Glomerular visceral epithelial cell (primary cell): ENCODE data around the gene OR2T1.
"Not testable (repeated sequence)": the region's sequence is repeated elsewhere in the genome, so short reads cannot be mapped to it uniquely, and the experiment has no call there.

Source experiments
- DNase-seq: peaks from one replicate; pipeline ENCODE4 v3.0.0-alpha.2; 2016; ENCODE audit errors: extremely low spot score

OR2T1 gene

DNA sequence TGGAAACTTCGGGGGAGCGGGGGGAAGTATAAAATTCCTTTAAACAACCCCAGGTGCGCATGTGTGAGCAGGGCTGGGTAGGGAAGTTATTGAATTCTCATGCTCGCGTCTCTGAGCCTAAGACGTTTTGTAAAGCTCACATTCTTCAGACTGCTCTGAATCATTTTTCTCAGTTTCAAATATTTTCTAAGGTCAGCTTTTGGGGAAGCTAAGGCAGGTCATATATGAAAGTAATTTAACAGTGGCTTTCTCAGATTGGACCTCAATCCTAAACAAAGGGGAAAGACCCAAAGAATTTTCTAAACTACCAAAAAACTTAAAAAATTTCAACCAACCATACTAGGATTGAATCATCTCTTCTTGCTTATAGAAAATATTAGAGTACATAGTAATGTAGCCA lies 32.1 kb downstream of the OR2T1 start:
- not testable (repeated sequence) for DNase-seq

GRCh38 chr1:248436303-248436702 lies 33.5 kb downstream of the OR2T1 start:
- not testable (repeated sequence) for DNase-seq

- not testable (repeated sequence) for DNase-seq
These were observed 35.8 kb downstream of the OR2T1 start for GRCh38 chr1:248438668-248439067.

DNA sequence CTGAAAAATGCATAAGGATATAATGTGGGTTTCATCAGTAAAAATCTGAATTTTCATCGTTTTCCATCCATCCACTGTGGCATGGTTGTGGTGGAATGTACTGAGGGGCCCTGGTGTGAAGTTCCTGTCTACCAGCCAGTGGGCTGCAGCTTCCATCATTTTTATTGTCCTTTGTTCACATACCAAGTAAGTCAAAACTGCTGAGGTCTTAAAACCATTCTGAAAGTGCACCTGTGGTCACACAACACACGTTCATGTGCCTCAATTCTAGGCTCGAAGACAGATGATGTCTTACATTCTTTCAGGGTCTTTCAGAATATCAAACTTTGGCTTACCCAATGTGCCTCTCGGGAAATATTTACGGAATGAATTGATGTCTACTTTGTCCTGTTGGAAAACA lies 36.4 kb downstream of the OR2T1 start:
- not testable (repeated sequence) for DNase-seq

GRCh38 chr1:248442500-248443277 lies 39.8 kb downstream of the OR2T1 start:
- not testable (repeated sequence) for DNase-seq

DNA sequence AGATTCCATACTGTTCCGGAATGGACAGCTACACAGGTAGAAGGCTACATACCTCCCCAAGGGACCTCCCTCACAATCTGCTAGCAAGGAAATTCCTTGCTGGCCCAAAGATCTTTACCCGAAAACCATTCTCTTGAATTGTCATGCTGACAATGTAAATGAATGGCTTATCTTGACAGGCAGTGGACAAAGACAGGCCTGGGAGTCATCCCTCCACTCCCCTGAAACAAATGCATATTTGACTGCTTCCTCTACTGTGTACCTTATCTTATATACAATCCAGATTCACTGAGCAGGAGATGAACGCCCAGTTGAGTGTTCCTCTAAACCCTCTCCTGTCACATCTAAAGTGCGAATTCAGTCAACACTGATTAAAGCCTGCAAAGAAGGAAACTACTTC lies 41.8 kb downstream of the OR2T1 start:
- not testable (repeated sequence) for DNase-seq

DNA sequence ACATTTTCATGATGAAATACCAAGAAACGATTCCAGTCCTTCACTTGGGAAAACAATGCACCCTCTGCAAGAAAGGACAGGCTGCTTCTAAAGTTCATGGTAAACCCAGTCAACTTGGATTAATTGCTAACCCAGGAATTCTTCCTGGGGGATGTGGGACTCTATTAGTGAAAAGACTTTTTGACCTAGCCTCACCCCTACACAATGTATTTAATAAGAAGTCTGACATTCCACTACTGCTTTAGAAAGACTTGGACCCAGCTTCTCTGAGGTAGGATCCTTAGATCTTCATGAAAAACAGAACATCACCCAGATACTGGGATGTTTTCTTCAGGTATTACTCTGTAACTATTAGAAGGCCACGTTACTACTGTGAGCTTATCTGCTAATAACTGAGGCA lies 42.6 kb downstream of the OR2T1 start, which contains the start of gene OR2T2:
Gene OR2T2, plus strand, starts transcription at position 239 of the 400 bp plus-strand sequence. CDS start 7,161 bp downstream, outside the sequence.
- DNase-seq = not testable (repeated sequence)

GRCh38 chr1:248448409-248449074 lies 45.7 kb downstream of the OR2T1 start:
- not testable (repeated sequence) for DNase-seq

DNA sequence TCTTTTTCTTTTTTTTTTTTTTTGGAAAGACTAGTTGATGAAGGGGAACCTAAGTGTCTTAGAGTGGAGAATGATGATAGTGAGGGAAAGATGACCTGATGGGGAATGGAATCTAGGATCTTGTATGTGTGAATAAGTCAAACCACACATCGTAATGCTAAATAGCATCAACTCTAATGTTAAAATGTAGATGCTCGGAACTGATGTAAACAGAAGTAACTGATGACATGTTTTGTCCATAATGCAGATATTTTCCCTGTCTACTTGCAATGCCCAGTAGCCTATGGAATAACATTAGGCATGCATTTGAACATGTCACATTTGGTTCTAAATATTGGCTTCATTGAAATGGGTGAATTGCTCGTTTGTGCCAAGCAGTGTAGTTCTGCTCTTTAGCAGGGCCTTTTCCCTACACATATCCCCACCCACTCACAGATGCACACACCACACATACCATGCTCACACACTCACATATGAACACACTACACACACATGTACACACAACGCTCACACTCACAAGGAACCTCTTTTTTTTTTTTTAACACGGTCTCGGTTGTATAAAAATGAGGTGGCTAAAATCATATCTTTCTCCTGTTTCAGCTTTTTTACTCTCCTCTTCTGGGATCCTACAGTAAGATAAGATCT lies 47.1 kb downstream of the OR2T1 start:
- DNase-seq = not testable (repeated sequence)

DNA sequence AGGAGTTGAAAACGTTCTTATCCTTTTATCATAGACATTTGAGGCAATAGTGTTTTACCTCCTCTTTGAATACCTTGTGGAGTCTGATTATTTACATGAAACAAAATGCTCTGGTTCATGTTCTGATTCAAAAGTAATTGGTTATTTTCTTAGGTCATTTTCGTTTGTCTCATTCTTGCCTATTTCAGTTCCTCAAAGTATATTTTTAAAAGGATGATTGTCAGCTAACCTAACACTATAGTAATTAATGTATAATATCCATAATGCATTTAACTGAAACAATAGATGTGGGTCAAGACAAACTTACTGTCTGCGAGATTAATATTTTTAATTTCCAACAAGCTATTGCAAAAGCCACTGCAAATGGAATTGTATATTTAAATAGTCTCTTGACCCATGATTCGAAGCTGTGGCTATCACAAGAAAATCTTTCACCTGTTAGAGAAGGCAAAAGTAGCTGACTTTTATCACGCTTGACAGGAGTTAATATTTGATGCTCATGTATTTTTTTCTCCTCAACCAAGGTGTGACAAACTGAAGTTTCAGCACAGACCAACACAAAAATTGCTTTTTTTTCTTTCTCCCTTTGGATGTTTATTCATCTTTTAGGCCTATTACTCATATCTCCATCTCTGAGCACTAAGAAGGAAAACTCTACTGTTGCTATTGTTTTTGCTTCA lies 47.8 kb downstream of the OR2T1 start:
- not testable (repeated sequence) for DNase-seq

- not testable (repeated sequence) for DNase-seq
These were observed 50.8 kb downstream of the OR2T1 start for GRCh38 chr1:248453619-248454018.

GRCh38 chr1:248455045-248455444 lies 52.2 kb downstream of the OR2T1 start:
- not testable (repeated sequence) for DNase-seq

GRCh38 chr1:248456635-248457034 lies 53.8 kb downstream of the OR2T1 start:
- DNase-seq = not testable (repeated sequence)
